GM19238 (cell line): ENCODE results near the gene CAPN8.

ENCODE experiments used
- DNase-seq: peaks from one replicate; pipeline ENCODE4 v3.0.0; 2011; ENCODE audit warnings: low spot score; ENCODE audit not compliant: insufficient read length

Gene CAPN8

GRCh38 chr1:223654083-223654482 lies 11.4 kb downstream of the CAPN8 start:
- DNase-seq = no peak

- no peak for DNase-seq
These were observed 12.1 kb downstream of the CAPN8 start for GRCh38 chr1:223653431-223653830.

GRCh38 chr1:223653015-223653414 lies 12.5 kb downstream of the CAPN8 start:
- no peak for DNase-seq

- no peak for DNase-seq
These were observed 13.0 kb downstream of the CAPN8 start for GRCh38 chr1:223652436-223652941.

- no peak for DNase-seq
These were observed 14.1 kb downstream of the CAPN8 start for GRCh38 chr1:223651291-223651991.

- no peak for DNase-seq
These were observed 15.0 kb downstream of the CAPN8 start for GRCh38 chr1:223650465-223650864.

GRCh38 chr1:223649222-223649621 lies 16.3 kb downstream of the CAPN8 start:
- DNase-seq = no peak

GRCh38 chr1:223647249-223647648 lies 18.3 kb downstream of the CAPN8 start:
- no peak for DNase-seq

GRCh38 chr1:223645903-223646302 lies 19.6 kb downstream of the CAPN8 start:
- no peak for DNase-seq

- no peak for DNase-seq
These were observed 23.3 kb downstream of the CAPN8 start for GRCh38 chr1:223642237-223642636.

GRCh38 chr1:223641523-223642039 lies 23.9 kb downstream of the CAPN8 start:
- no peak for DNase-seq

GRCh38 chr1:223639331-223639749 lies 26.2 kb downstream of the CAPN8 start:
- no peak for DNase-seq

- DNase-seq = no peak
These were observed 30.3 kb downstream of the CAPN8 start for GRCh38 chr1:223635236-223635635.

GRCh38 chr1:223634423-223634822 lies 31.1 kb downstream of the CAPN8 start:
- no peak for DNase-seq

- DNase-seq = no peak
These were observed 33.5 kb downstream of the CAPN8 start for GRCh38 chr1:223631956-223632355.

GRCh38 chr1:223631473-223631872 lies 34.0 kb downstream of the CAPN8 start:
- DNase-seq = no peak

- no peak for DNase-seq
These were observed 36.4 kb downstream of the CAPN8 start for GRCh38 chr1:223629126-223629457.

GRCh38 chr1:223628233-223629125 lies 37.0 kb downstream of the CAPN8 start:
- DNase-seq = peak; percentile 23

GRCh38 chr1:223622132-223622842 lies 43.2 kb downstream of the CAPN8 start:
- no peak for DNase-seq

- DNase-seq = peak; percentile 21
These were observed 44.2 kb downstream of the CAPN8 start for GRCh38 chr1:223621312-223621734.

- DNase-seq = no peak
These were observed 45.1 kb downstream of the CAPN8 start for GRCh38 chr1:223620297-223620897.
